Vagina (tissue), 2 donors: ENCODE data around the gene R3HDM4.

Source experiments
- POLR2AphosphoS5 ChIP-seq, 2 donors: sonication (generic); formaldehyde crosslinking; IDR thresholded peaks; one replicate each; pipeline ENCODE4 v1.9.0; 2017; ENCODE audit warnings: antibody characterized with exemption in 2 of 2, mild to moderate bottlenecking in 2 of 2, low read depth in 1 of 2; ENCODE audit not compliant: insufficient read depth in 1 of 2
- TF ChIP-seq, protein P1 (sequence below), 3 experiments: fragments of 450-650 bp in 2 of 3; fragments of 200-600 bp in 1 of 3; sonication (generic) in 1 of 3; IDR thresholded peaks; one replicate each; pipeline ENCODE4 v1.5.1; 2017 to 2019; ENCODE audit warnings: antibody characterized with exemption in 3 of 3, mild to moderate bottlenecking in 2 of 3, moderate library complexity in 2 of 3

DNA sequence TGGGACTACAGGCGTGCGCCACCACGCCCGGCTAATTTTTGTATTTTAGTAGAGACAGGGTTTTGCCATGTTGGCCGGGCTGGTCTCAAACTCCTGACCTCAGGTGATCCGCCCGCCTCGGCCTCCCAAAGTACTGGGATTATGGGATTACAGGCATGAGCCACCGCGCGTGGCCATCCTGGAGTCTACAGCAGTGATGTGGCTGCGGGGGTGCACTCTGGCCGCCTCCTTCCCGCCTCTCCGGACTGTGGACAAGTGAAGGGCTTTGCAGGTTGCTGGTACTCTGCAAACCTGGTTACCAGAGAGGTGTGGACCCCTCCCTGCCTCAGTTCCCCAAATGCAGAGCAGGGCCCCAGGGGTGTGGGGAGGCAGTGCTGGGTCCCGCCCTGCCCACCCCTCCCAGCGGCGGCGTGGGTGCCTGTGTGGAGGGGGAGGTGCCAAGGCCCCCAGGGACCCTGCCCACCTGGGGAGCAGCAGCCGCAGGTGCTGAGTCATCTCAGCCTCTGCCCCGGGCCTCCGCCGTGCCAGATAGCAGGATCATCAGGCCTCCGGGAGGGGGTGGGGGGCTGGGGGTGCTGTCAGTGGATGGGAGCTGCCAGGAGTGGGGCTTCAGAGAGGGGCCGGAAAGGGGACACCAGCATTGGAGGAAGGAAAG, 36.0 kb upstream of the R3HDM4 start:
- TF ChIP-seq, protein P1, sequence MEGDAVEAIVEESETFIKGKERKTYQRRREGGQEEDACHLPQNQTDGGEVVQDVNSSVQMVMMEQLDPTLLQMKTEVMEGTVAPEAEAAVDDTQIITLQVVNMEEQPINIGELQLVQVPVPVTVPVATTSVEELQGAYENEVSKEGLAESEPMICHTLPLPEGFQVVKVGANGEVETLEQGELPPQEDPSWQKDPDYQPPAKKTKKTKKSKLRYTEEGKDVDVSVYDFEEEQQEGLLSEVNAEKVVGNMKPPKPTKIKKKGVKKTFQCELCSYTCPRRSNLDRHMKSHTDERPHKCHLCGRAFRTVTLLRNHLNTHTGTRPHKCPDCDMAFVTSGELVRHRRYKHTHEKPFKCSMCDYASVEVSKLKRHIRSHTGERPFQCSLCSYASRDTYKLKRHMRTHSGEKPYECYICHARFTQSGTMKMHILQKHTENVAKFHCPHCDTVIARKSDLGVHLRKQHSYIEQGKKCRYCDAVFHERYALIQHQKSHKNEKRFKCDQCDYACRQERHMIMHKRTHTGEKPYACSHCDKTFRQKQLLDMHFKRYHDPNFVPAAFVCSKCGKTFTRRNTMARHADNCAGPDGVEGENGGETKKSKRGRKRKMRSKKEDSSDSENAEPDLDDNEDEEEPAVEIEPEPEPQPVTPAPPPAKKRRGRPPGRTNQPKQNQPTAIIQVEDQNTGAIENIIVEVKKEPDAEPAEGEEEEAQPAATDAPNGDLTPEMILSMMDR (IDR thresholded peaks at IDR 0.05): no peak
- TF ChIP-seq POLR2AphosphoS5 (IDR thresholded peaks at IDR 0.05; ENCODE audit: insufficient read depth in 1 of 2, low read depth in 1 of 2): no peak
